ENCODE data around the gene ITGA1.

DNA sequence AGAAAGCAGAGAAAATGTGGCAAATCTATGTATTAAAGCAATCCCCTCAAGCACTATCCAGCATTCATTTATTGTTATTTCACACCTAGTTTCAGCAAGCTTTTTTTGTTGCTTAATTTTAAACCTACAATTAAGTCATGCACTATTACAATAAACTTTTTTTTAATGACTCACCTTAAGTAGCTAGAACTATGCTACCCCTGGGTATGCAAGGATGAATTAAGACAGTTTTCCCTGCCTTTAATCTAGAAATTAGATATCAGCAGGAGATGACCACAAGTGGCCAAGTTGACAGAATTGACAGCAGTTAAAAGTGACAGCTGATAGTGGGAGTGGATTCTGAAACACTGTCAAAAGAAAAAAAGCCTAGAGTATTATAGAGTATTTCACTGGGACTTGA, 20.0 kb downstream of the ITGA1 start:
- no peak for TF ChIP-seq TAF1 (IDR thresholded peaks at IDR 0.05; ENCODE audit: borderline replicate concordance, low read depth, low read length)
- TF ChIP-seq POLR2AphosphoS5 (IDR thresholded peaks at IDR 0.05; ENCODE audit: low read depth, low read length): no peak
